NCI-H187 treated with DMSO at 0.1 percent for 48 hours (cell line): ENCODE data around the gene FAM193B.
"Not testable (repeated sequence)": the region's sequence is repeated elsewhere in the genome, so short reads cannot be mapped to it uniquely, and the experiment has no call there.

Source experiments
- DNase-seq: peaks from one replicate; lab custom pipeline; 2025; lab: John Stamatoyannopoulos, UW

FAM193B gene

GRCh38 chr5:177537389-177538361, 16.7 kb downstream of the FAM193B start:
- DNase-seq = no peak

- no peak for DNase-seq
Observed at GRCh38 chr5:177536386-177536785, 18.0 kb downstream of the FAM193B start.

- DNase-seq = no peak
Observed at GRCh38 chr5:177535125-177535524, 19.2 kb downstream of the FAM193B start.

- not testable (repeated sequence) for DNase-seq
Observed at GRCh38 chr5:177534433-177534832, 19.9 kb downstream of the FAM193B start.

- DNase-seq = no peak
Observed at GRCh38 chr5:177531209-177531940, 23.0 kb downstream of the FAM193B start.

- DNase-seq = no peak
Observed at GRCh38 chr5:177530638-177531037, 23.7 kb downstream of the FAM193B start.

GRCh38 chr5:177529247-177530203, 24.8 kb downstream of the FAM193B start:
- DNase-seq = no peak

- no peak for DNase-seq
Observed at GRCh38 chr5:177528631-177529030, 25.7 kb downstream of the FAM193B start.

- no peak for DNase-seq
Observed at GRCh38 chr5:177527595-177527994, 26.8 kb downstream of the FAM193B start.

GRCh38 chr5:177526791-177527190, 27.6 kb downstream of the FAM193B start:
- DNase-seq = no peak

GRCh38 chr5:177526191-177526590, 28.2 kb downstream of the FAM193B start:
- no peak for DNase-seq

GRCh38 chr5:177524941-177525655, 29.3 kb downstream of the FAM193B start:
- no peak for DNase-seq

- no peak for DNase-seq
Observed at GRCh38 chr5:177524539-177524900, 29.8 kb downstream of the FAM193B start.

GRCh38 chr5:177523711-177524538, 30.4 kb downstream of the FAM193B start:
- no peak for DNase-seq

- no peak for DNase-seq
Observed at GRCh38 chr5:177520916-177521513, 33.3 kb downstream of the FAM193B start.

- DNase-seq = no peak
Observed at GRCh38 chr5:177520271-177520670, 34.1 kb downstream of the FAM193B start.

GRCh38 chr5:177519463-177520235, 34.7 kb downstream of the FAM193B start:
- no peak for DNase-seq

GRCh38 chr5:177516601-177517568, 37.5 kb downstream of the FAM193B start, which contains the start of gene DDX41:
TSS of gene DDX41 (minus strand) at chr5:177516961. CDS start at chr5:177516945, 16 bp downstream.
- peak; percentile 82 for DNase-seq
